Ureter (tissue), 1 donor: ENCODE results near the gene HLA-DOA. TPM values are rescaled to one million over a fixed set of nuclear protein-coding genes. Genes with fewer than 3 reads are reported as not detected.

Experiments
- DNase-seq: peaks from one replicate; pipeline ENCODE4 v3.0.0-alpha.2; 2020; ENCODE audit warnings: low spot score
- total RNA-seq: library from RNA; stranded (reverse); gene quantifications from one replicate; pipeline ENCODE4 v1.2.4, GENCODE V29; 2023
- donor health status: DM: yes; HTN: yes; CAD: no.

The HLA-DOA gene
- 25.6 TPM for total RNA-seq

DNA sequence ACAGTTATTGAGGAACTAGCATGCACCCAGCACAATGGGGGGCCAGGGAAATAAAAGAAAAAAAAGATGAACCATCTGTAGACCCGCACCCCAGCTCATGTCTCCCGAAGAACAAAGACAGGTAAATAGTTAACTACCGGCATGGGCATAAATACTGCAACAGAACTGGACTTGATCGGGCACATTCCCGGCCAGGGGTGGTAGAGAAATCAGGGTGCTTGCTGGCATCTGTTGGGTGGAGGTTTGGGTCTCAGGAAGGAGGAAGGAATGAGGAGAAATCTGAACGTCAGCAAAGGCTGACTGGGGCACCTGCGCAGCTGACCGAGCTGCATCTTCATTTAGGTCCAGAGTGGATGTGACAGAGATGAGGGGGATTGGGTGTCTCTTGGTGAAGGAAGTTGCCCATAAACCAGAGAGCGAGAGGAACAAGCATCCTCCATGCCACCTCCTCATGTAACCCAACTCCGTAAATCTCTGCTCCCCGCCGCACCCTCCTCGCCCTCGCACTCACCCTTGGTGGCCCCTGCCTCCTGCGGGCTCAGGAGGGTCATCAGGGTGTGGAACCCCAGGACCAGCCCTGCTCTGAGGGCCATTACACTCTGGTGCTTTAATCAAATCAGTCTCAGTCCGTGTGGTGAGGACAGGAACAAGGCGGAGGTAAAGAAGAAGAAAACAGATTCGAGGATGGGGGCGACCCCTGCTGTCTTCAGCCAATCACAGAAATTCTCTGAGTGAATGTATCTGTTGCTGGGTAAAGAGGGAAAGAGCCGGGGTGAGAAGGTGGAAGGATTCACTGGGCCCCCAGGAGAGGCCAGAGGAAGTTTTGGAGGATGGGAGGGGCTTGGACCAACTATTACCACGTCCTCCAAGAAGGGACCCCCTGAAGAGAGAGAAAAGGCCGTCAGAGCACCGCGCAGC is at the start of gene HLA-DOA:
HLA-DOA (minus strand) TSS at position 648 of the 918 bp plus-strand sequence.
- peak; percentile 64 for DNase-seq

DNA sequence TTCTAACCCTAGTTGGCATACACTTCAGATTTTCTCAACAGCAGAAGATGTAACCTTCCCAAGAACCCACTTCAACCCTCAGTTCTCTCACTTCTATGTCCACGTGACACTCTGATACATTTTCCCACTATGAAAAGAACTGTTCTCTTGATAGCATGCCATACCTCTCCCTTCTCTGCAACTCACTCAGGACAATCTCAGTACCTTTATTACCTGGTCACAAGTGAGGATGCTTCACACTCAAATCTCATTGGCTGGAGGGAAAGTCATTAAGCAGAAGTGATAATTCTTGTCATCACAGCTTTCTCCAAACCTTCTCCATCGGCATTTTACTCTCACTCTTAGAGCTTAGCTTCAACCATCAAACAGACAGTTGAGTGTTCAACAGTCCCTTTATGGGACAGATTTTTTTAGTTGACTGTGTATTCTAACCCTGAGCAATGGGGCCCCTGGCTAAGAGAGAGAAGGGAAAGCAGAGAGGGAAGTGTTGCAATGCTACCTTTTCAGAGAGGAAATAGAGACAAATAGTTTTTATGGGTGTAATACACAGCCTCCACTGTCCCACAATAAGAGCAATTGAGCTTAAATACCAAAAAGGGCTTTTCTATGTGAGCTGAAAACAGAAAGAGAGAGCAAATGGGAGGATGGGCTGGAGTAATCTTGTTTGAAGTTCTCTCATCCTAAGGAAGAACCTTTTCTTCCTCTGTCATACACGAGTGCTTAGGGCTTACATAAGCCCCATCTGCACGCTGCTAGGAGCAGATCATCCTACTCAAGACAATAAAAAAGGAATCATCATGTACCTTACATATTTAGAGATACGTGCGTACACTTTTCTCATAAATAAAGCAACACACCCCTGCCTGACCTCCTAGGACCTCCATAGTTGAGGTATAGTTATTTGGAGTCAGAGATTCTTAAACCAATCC is 48.1 kb upstream of the HLA-DOA start:
- no peak for DNase-seq

DNA sequence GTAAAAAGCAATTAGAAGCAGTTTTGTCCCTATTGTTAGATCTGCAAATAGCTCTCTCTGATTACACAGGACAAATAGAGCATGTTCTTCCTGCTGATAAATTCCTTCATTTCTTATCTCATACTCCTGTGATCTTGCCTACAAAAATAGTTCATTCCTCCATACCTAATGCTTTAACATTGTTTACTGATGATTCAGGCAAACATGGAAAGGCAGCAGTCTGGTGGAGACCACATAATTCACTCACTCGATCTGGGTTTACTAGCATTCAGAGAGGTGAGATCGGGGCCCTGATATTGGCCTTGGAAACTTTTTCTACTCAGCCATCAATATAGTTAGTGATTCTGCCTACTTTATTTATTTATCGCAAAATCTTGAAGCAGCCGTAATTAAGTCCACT is 43.8 kb upstream of the HLA-DOA start:
- no peak for DNase-seq

- no peak for DNase-seq
These were observed 43.2 kb upstream of the HLA-DOA start for GRCh38 chr6:33052627-33053026.

GRCh38 chr6:33050014-33050810 is 40.8 kb upstream of the HLA-DOA start:
- DNase-seq = no peak

DNA sequence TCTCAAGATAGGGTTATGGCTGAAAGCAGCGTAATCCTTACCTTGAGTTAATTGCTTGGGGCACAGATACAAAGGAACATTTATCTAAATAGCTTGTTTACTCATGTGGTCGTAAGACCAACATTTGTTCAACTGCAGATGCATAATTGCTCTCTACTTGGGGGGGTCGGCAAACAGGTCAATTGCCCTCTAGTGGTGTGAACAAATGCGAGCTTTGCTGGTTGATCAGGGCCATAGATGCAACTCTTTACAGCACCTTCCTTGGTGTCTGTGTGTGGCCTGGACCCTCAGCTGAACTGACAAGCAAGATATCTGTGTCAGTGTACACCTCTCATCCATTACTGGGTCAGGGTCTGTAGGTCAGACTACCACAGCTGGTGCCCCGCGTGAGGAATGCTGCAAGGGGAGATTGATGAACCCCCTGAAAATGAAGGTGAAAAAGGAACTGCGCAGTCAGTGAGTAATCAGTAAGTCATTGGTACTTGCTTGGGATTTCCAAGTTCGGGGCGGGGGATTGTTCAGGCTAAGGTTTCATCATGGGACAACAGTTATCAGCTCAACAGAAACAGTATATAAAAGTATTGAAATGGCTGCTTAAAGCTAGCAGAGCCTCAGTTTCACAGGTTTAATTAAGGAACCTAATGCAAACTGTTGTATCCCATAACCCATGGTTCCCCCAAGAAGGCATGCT is 40.1 kb upstream of the HLA-DOA start:
- DNase-seq = no peak

- DNase-seq = no peak
These were observed 30.8 kb upstream of the HLA-DOA start for GRCh38 chr6:33040157-33040556.

DNA sequence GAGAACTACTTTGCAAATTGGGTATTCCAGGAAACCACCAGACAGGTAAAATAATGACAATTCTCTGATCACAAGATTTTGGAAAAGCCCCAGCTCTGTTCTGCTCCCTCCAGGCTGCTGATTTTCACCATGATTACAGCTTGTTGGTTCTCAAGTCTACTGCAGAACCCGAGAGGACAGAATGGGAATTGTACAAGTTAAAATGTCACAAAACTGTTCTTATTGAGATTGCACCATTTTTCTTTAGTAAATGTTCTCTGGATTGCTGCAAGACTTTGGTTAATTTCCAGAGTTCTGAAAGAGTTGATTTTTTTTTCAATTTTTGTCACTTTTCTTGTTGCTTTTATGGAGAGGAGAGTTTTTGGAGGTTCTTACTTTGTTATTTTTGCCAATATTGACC is 27.1 kb upstream of the HLA-DOA start:
- DNase-seq = no peak

- no peak for DNase-seq
These were observed 25.2 kb upstream of the HLA-DOA start for GRCh38 chr6:33034554-33034953.

GRCh38 chr6:33030245-33030644 is 20.9 kb upstream of the HLA-DOA start:
- DNase-seq = no peak

GRCh38 chr6:33029328-33030184 is 20.2 kb upstream of the HLA-DOA start:
- no peak for DNase-seq

DNA sequence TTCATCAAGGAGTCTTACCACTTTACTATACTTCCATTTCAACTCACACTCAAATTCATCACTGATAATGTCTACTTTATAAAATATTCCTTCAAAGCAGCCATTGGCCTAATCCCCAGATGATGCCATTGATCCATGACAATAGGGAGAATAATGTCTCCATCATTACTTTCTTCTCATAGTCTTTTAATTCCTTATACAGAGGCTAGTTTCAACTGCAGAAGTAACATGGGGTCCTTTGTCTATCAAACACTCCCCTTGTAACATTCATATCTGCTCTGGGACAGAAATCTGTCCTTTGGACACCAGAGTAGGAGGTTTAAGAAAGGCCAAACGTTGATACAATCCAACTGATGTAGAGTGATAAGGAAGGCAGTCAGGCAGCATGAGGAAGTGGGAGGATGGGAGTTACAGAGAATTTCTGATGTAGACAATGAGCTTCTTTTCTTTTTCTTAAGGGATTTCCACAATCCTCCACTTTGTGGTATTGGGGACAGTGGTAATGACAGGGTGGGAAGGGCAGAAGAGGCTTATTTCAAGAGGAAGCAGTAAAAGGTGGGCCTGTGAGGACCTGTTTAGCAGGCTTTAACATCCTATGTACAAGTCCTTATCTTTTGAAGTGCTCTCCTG is 18.9 kb upstream of the HLA-DOA start:
- DNase-seq = no peak

DNA sequence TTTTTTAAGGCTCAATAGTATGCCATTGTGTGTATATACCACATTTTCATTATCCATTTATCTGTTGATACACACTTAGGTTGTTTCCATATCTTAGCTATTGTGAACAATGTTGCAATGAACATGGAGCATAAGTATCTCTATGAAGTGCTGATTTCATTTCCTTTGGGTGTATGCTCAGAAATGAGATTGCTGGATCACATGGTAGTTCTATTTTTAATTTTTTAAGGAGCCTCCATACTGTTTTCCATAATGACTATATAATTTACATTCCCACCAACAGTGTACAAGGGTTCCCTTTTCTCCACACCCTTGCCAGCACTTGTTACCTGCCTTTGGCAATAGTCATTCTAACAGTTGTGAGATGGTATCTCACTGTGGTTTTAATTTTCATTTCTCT is 15.1 kb upstream of the HLA-DOA start:
- DNase-seq = no peak

- no peak for DNase-seq
These were observed 14.1 kb upstream of the HLA-DOA start for GRCh38 chr6:33023536-33023935.

DNA sequence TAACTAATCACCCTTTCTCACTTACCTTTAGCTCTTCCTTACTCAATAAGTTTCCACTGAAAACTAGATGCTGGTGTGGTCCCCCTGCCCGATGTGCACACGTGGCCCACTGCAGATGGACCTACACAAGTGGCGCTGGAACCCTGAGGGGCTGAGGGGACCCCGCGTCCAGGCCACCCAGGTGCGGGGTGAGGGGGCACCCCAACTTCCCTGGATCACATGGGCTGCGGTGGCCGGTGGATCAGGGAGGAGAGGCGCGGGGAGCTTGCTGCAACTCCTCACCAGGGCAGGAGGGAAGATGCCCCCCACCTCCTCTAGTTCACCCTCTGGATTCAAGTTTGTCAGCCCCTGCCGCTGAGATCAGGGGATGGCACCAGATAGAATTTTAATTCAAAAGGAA is 12.5 kb upstream of the HLA-DOA start:
- DNase-seq = no peak

GRCh38 chr6:33019372-33019771 is 10.0 kb upstream of the HLA-DOA start:
- no peak for DNase-seq

- DNase-seq = peak; percentile 69
These were observed 9.5 kb upstream of the HLA-DOA start for GRCh38 chr6:33018904-33019303.

- DNase-seq = no peak
These were observed 9.0 kb upstream of the HLA-DOA start for GRCh38 chr6:33018418-33018817.

GRCh38 chr6:33017694-33018353 is 8.4 kb upstream of the HLA-DOA start:
- no peak for DNase-seq
